ENCODE data around the gene MICAL3.

GRCh38 chr22:18067548-18068341, 43.4 kb upstream of the MICAL3 start:
- TF ChIP-seq FOXK2 (IDR thresholded peaks at IDR 0.05) = no peak
- no peak for TF ChIP-seq ZNF384 (IDR thresholded peaks at IDR 0.05)
- TF ChIP-seq SUZ12 (IDR thresholded peaks at IDR 0.05) = no peak
- no peak for TF ChIP-seq SP1 (IDR thresholded peaks at IDR 0.05)
- no peak for TF ChIP-seq HDGF (IDR thresholded peaks at IDR 0.05; ENCODE audit: borderline replicate concordance)
